ENCODE measurements around the gene FCGR3A. TPM values are rescaled to one million over a fixed set of nuclear protein-coding genes. Genes with fewer than 3 reads are reported as not detected.
"Not testable (repeated sequence)": the region's sequence is repeated elsewhere in the genome, so short reads cannot be mapped to it uniquely, and the experiment has no call there.

The FCGR3A gene
- total RNA-seq = 48.8 TPM

DNA sequence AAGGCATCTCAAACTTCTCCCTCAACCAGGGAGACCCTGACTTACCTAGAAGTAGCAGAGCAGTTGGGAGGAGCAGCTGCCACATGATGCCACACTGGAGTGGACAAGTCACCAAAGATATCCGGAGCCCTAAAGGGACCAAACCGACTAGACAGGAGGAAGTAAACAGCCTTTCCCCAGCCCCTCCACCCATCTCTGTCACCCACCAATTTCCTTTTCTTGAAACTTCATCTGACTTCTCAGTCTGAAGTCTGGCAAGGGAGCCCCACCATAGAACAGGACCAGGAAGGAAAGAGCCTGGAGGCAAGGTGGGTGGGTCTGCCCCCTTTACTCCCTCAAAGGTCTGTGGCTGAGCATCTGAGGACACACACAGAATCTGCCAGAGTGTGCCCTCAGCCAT lies at the start of gene FCGR3A:
Gene FCGR3A (minus strand): TSS at position 167 of the 400 bp plus-strand sequence. CDS start 82 bp downstream, at position 85.
- intact Hi-C loops (cut with DNase I) = no loop called here
- DNase-seq (ENCODE audit: low spot score) (no peak), ATAC-seq (no peak)

DNA sequence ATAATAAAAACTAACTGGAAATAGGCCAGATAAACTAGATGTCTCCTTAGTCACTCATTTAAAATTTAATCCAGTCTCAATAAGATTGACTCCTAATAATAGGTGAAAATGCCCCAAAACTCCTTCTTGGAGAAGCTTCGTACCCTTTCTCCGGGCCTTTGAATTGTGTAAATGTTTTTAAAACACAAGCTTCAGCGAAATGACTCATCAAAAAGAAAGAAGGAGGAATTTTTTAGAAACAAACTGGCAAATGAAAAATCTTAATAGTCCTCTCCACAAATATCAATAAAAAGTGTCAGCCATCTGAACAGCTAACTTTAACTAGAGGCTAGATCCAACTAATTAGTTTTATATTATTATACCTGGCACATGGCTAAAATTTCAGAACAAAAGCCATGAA lies 47.5 kb upstream of the FCGR3A start:
- ATAC-seq; DNase-seq (ENCODE audit: low spot score); intact Hi-C loops (cut with DNase I): not testable (repeated sequence)

DNA sequence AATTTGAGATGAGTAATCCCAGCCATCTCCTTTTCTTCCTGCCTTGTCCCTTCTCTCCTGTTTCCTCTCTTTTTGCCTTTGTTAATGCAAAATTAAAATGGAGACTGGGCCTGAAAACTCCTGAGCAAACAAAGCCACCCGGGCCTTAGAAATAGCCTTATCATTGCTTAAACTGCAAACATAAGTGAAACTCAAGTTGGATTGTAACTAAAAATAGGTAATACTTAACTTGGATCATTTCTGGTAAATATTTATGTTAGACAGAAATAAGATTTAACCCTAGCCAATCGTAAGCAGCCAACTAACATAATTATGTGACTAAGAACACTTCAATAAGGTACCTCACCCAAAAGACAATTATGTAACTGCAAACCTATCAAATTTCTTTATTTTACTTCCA lies 46.0 kb upstream of the FCGR3A start:
- DNase-seq (ENCODE audit: low spot score); intact Hi-C loops (cut with DNase I); ATAC-seq: not testable (repeated sequence)

DNA sequence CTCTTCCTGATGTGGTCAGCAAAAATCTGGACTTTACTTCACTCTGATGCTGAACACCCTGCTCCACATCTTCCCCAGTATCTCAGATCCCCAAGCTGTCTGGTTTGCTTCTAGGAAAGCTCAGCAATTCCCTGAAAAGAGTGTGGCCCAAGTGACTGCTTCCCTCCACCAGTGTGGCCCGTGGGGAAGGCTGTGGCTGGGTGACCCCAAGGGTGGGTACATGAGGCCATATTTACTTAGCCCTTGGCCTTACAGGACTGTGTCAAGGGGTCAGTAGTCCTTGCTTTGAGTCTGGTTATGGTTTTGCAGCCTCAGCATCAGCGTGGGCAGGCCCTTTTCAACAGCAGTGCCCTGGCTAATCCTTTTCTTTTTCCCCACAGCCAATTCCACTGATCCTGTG lies 45.6 kb upstream of the FCGR3A start:
- DNase-seq (ENCODE audit: low spot score); intact Hi-C loops (cut with DNase I): not testable (repeated sequence)
- ATAC-seq = peak; percentile 65

DNA sequence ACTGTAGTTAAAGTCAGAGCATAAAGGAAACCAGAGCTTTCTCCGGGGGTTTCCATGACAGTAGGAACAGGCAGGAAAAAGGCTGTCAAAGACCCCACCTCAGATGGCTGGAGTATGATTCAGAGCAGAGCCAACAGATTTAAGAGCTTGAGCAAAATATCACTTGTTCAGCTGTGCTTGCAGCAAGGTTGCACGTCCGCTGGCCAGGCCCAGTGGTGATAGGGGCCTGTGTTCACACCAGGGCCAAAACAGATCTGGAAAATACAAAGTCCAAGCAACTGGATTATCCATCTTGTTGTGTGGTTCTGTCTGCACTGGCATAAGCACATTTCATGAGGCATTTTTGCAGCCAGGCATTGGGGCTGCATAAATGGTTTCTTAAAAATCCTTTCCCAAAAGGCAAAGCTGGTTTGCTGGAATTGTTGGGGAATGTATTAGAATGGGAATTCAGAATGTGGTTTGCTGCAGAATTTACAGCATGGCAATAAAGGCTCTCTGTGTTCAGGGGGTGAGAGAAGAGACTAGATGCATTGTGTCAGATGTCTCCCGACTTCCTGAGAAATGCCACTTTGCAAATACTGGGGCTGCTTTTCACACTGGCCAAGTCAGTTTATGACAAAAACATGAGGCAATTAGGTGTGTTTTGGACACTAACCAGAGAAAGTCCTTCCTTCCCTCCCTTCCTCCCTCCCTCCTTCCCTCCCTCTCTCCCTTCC lies 44.8 kb upstream of the FCGR3A start:
- intact Hi-C loops (cut with DNase I); DNase-seq (ENCODE audit: low spot score): not testable (repeated sequence)
- peak; percentile 64 for ATAC-seq

DNA sequence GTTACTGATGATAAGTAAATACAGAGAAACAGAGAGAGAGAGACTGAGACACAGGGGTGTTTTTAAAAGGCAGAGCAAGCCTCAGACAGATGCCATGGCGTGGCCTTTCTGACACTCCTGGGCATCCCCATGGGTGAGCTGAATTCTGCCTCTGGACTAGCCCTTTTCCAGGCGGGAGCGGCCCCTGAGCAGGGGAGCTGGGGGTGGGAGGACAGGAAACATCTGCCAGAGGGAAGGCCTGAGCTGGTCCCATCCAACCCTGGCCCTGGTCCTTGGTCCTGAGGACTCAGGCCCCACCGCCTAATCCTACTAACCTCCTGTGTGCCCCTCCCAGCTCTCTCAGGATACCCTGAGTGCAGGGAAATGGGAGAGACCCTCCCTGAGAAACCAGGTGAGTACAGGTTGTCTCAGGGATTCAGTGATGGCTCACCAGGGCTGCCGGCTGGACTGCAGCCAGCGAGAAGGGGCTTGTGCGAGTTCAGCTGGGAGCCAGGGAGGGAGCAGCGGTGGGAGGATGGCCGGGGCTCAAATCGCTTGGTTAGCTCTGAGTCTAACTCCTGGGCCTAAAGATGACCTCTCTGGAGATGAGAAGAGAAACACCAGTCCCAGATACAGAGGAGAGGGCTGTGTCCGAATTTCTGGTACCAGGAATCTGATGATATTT lies 43.6 kb upstream of the FCGR3A start:
- ATAC-seq; intact Hi-C loops (cut with DNase I); DNase-seq (ENCODE audit: low spot score): not testable (repeated sequence)

DNA sequence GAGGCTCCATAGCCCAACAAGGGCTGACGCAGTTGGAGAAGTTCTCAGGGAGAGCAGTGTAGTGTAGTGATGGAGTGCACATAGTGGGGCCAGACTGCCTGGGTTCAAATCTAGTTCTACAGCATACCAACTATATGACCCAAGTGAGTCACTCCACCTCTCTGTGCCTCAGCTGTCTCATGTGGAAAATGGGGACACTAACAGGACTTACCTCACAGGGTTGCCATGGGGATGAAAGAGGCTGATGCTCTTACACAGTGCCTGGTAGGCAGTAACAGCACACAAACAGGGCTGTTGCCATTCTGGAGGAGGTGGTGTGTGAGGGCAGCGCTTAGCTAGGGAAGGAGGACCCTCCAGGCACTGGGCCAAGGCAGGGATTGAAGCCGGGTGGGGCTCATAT lies 43.0 kb upstream of the FCGR3A start:
- ATAC-seq; intact Hi-C loops (cut with DNase I); DNase-seq (ENCODE audit: low spot score): not testable (repeated sequence)

DNA sequence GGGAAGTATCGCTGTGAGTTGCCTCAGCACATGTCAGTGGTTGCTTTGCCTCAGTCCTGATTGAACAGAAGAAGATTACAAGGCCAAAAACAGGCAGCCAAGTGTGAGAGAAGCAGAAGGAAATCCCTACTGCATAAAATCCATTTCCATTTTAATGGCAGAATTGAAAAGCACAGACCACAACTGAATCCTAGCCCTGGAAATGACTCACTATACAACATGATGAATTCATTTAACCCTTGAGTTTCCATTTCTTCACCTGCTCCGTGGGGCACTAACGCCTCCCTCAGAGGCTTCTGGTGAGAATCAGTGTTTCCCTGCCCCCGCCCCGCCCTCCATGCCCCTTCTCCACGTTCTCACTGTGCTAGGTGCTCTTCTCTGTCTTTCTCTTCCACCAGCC lies 40.3 kb upstream of the FCGR3A start:
- ATAC-seq; intact Hi-C loops (cut with DNase I); DNase-seq (ENCODE audit: low spot score): not testable (repeated sequence)

DNA sequence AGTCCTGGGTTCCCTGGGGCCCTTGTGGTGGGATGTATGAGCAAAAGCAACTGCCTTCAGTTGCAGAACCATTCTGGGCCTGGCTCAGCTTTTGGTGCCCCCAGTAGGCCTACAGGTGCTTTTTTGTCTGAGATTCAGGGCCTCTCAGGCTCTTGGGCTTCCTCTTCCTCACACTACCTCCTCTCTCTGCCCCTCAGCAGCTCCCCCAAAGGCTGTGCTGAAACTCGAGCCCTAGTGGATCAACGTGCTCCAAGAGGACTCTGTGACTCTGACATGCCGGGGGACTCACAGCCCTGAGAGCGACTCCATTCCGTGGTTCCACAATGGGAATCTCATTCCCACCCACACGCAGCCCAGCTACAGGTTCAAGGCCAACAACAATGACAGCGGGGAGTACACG lies 39.7 kb upstream of the FCGR3A start:
- ATAC-seq; DNase-seq (ENCODE audit: low spot score); intact Hi-C loops (cut with DNase I): not testable (repeated sequence)

DNA sequence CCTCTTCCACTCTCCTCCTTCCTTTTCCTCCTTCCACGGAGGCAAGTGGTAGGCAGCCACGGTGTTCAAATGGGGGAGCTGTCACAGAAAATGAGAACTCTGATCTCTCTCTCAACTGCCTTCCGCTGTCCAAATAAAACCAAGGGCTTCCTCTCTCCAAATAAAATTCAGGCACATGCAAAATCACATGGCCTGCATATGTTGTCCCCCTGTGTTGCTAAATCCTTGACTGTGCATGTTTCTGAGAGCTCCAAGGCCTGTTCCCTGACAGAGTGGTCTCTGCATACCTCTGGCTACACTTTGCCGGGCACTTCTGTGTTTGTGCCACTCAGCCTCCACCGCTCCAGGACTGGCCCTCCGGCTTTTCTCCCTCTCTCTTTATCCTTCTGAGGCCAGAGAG lies 39.0 kb upstream of the FCGR3A start:
- ATAC-seq = peak; percentile 59
- intact Hi-C loops (cut with DNase I); DNase-seq (ENCODE audit: low spot score): not testable (repeated sequence)

DNA sequence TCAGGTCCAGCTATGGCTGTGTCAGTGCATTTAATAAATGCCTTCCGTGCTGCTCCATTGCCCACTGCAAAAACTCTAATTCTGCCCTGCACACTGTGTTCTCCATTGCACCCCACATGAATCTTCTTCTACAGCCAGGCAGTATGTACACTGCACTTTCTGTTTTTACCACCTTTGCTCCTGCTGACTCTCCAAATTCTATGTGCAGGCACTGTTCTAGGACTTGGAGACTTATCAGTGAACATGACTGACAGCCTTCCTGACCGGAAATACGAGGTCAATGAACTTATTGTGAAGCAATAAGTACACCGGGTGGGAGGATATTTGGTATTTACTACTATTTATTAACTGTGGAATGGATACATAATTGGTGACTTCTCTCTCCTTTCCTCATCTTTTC lies 33.3 kb upstream of the FCGR3A start:
- intact Hi-C loops (cut with DNase I) = not testable (repeated sequence)

DNA sequence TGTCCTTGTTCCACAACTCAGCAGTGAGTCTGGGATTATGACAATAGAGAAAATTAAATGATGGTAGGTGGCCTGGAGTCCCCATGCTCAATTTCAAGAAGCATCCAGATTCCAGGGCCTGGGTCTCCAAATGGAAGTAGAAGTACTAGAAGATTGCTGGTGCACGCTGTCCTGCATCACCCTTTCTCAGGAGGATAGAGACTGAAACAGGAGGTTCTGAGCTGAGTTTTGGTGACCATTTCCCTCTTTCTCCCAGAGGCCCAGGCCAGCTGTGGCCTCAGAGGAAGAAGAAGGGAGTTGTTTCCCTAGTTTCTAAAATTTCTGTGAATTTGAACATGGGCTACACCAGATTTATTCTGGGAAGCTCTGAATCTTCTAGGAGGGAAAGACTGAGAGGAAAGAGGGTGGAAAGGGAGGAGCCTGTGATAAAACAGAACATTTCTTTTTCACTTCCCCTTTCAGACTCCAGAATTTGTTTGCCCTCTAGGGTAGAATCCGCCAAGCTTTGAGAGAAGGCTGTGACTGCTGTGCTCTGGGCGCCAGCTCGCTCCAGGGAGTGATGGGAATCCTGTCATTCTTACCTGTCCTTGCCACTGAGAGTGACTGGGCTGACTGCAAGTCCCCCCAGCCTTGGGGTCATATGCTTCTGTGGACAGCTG lies 31.4 kb upstream of the FCGR3A start:
- intact Hi-C loops (cut with DNase I); DNase-seq (ENCODE audit: low spot score): not testable (repeated sequence)
- ATAC-seq = peak; percentile 33

More for the DNA sequence above, 33.3 kb upstream of the FCGR3A start:
- not testable (repeated sequence) for ATAC-seq; DNase-seq (ENCODE audit: low spot score)

DNA sequence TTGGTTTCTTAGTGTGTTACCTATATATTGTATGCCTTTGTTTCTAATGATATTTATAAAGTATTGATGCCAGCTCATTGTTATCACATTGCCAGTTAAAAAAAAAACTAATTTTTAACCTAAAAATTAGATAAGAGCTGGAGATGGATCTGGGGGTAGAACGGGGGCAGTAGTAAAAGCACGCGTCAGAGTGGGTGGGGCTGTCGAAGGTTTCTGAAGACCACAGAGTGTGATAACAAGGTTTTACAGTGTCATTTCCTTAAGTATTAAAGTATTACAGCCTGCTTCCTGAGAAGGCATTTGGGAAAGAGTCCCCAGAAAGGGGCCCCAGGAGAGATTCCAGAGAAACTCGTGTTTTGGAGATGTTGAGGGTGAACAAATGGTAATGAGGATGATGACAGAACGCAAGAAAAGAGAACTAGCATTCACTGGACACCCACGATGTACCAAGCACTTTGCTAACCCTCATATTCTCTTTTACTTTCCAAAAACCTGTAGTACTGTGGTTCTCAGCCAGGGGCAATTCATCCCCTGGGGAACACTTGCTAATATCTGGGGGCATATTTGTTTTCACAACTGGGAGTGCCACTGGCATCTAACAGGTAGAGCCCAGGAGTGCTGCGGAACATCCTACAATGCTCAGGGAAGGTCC lies 30.4 kb upstream of the FCGR3A start:
- DNase-seq (ENCODE audit: low spot score); intact Hi-C loops (cut with DNase I); ATAC-seq: not testable (repeated sequence)

DNA sequence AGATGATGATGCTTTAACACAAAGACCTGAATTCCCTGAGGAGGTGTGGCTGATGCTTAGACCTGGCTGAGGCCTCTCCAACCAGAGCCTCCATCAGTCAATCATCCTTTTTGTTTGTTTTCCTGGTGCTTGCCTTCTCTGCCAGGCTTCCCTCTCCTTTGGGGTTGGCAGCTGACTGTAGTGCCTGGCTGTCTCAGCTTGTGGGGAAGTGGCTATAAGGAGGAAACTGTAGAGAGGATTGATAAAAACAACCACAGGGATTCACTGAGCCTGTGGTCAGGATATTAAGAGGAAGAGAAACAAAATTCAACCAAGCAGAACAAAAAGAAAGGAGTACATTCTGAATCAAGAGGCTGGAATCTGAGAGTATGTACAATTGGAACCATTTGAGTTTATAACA lies 27.1 kb upstream of the FCGR3A start:
- peak; percentile 54 for ATAC-seq
- intact Hi-C loops (cut with DNase I); DNase-seq (ENCODE audit: low spot score): not testable (repeated sequence)

DNA sequence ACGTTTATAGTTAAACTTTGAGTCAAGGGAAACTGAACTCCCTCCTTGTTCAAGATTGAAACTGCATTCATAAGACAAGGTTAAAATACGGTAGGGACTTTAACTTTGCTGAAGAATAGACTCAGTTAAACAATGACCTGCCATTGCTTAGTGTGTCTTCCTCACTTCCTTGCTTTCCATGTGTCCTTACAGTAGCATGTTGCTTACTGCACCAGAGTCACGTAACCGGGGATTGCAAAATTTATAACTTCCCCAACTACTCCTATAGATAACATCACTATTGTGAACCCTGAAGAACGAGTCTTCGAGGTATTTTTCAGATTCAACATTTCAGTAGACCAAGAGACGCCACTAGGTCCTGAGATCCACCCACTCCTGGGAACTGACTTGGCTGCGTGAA lies 22.1 kb upstream of the FCGR3A start:
- ATAC-seq; intact Hi-C loops (cut with DNase I): not testable (repeated sequence)

DNA sequence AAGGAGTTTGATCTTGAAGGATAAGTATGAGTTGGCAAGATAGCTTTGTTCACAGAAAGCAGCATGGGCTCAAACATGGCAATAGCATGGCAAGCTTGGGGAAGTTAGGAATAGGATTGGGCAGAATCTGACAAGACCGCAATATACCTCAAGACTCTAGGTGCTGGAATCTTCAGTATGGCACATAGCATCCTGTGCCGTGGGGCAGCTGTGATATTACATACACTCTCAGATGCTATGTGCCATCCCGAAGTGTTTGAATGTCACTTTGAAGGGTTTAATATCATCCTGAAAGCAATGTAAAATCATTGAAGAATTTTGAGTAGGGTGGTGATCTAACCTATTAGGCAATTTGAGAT lies 17.0 kb upstream of the FCGR3A start:
- intact Hi-C loops (cut with DNase I); DNase-seq (ENCODE audit: low spot score); ATAC-seq: not testable (repeated sequence)

More for the DNA sequence above, 22.1 kb upstream of the FCGR3A start:
- not testable (repeated sequence) for DNase-seq (ENCODE audit: low spot score)

DNA sequence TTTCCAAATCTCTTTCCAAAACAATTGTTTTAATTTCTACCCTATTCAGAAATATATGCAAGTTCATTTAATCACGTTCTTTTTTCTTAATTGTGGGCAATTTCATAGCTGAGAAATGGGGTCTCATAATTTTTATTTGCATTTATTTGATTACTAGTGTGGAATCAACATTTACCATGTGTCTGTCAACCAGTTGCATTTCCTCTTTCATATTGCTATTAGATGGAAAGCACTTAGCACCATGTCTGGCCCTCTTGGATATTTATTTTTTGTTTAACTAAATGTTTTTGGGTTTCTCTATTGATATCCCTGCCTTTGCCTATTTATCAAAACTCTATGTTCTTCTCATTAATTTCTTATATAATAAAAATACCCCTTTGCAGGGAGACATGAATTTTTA lies 13.9 kb upstream of the FCGR3A start:
- ATAC-seq; DNase-seq (ENCODE audit: low spot score); intact Hi-C loops (cut with DNase I): not testable (repeated sequence)

DNA sequence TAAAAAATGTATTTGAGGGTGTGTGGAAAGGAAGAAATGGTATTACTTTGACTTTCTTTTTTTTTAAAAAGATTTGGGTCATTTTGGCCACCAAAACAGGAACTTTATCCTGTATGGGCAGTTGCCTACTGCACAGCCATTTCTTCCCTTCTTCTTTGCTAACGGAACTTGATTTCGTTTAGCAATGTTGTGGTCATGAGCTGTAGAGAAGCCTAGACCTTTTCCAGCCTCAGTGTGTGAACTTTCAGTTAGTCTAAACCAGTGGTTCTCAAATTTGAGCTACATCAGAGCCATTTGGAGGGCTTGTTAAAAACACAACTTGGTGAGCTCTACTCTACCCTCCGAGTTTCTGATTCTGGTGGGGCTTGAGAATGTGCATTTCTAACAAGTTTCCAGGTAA lies 12.8 kb upstream of the FCGR3A start:
- ATAC-seq = peak; percentile 56

More for the DNA sequence above, 12.8 kb upstream of the FCGR3A start:
- intact Hi-C loops (cut with DNase I); DNase-seq (ENCODE audit: low spot score): not testable (repeated sequence)
